AG04449 (cell line): Measurements from ENCODE around the gene SCN1B.

Source experiments
- CTCF ChIA-PET: fragments of 350-600 bp; formaldehyde crosslinking; extraction: SDS; loops from one replicate; lab custom pipeline; 2021; ENCODE audit warnings: antibody characterized with exemption; lab: Yijun Ruan, JAX
- POLR2A ChIA-PET: fragments of 400-600, 350-600 bp; formaldehyde crosslinking; extraction: SDS; loops from one replicate; lab custom pipeline; 2020; ENCODE audit warnings: antibody characterized with exemption, inconsistent platforms; lab: Yijun Ruan, JAX
- DNase-seq: peaks from one replicate; pipeline ENCODE4 v3.0.0-alpha.2; 2010; ENCODE audit warnings: low read depth, low spot score
- H3K4me3 ChIP-seq: 2 replicates; pipeline ENCODE4 v1.5.1; 2011; ENCODE audit warnings: low read depth, mild to moderate bottlenecking, control low read depth, low read length
- CTCF ChIP-seq: IDR thresholded peaks from one replicate; pipeline ENCODE4 v1.5.1; 2011; ENCODE audit warnings: mild to moderate bottlenecking, moderate library complexity, low read length, control low read depth, inconsistent platforms; ENCODE audit not compliant: insufficient read depth; ENCODE audit errors: missing control alignments

Gene SCN1B

GRCh38 chr19:35015954-35016351 is 14.3 kb upstream of the SCN1B start:
- ChIA-PET CTCF (interaction anchor here (1.7 to 3.1 kb wide), 2 partner anchors 12 to 44 kb away, joined by 4 to 20 read pairs; no protein-coding TSS in a partner anchor), POLR2A (no interaction called here)
- TF ChIP-seq CTCF: no peak
- no peak overlapping the region for H3K4me3 ChIP-seq
- DNase-seq: no peak

GRCh38 chr19:35017507-35017906 is 12.8 kb upstream of the SCN1B start:
- no peak overlapping the region for H3K4me3 ChIP-seq
- CTCF ChIA-PET: interaction anchor here (1.2 to 3.1 kb wide), 4 partner anchors 8 to 55 kb away, joined by 3 to 20 read pairs (median 6); no protein-coding TSS in a partner anchor
- no peak for TF ChIP-seq CTCF
- DNase-seq: no peak
- POLR2A ChIA-PET: interaction anchor here (1.2 kb wide), 1 partner anchor 9 kb away, joined by 3 read pairs; no protein-coding TSS in a partner anchor

GRCh38 chr19:35018379-35018778 is 11.9 kb upstream of the SCN1B start:
- DNase-seq: no peak
- CTCF ChIA-PET: interaction anchor here (1.4 to 3.1 kb wide), 3 partner anchors 26 to 56 kb away, joined by 3 to 20 read pairs (median 9); no protein-coding TSS in a partner anchor
- POLR2A ChIA-PET: no interaction called here
- TF ChIP-seq CTCF: no peak
- no peak overlapping the region for H3K4me3 ChIP-seq

GRCh38 chr19:35019144-35019543 is 11.1 kb upstream of the SCN1B start:
- H3K4me3 ChIP-seq: no peak overlapping the region
- no peak for TF ChIP-seq CTCF
- CTCF ChIA-PET: interaction anchor here (2.6 kb wide), 1 partner anchor 25 kb away, joined by 9 read pairs; no protein-coding TSS in a partner anchor
- DNase-seq: no peak
- POLR2A ChIA-PET: no interaction called here

- ChIA-PET CTCF (interaction anchor here (0.7 to 2.6 kb wide), 5 partner anchors 9 to 48 kb away, joined by 3 to 9 read pairs (median 3); no protein-coding TSS in a partner anchor), POLR2A (interaction anchor here (1.0 kb wide), 1 partner anchor 9 kb away, joined by 3 read pairs; the partner anchor contains the start of gene SCN1B)
- no peak for TF ChIP-seq CTCF
- no peak overlapping the region for H3K4me3 ChIP-seq
- DNase-seq: no peak
Observed at GRCh38 chr19:35021016-35021415, 9.3 kb upstream of the SCN1B start.

- DNase-seq: no peak
- no peak overlapping the region for H3K4me3 ChIP-seq
- CTCF ChIA-PET: interaction anchor here (0.7 to 2.6 kb wide), 6 partner anchors 9 to 69 kb away, joined by 3 to 9 read pairs (median 3); no protein-coding TSS in a partner anchor
- POLR2A ChIA-PET: interaction anchor here (1.0 kb wide), 1 partner anchor 9 kb away, joined by 3 read pairs; the partner anchor contains the start of gene SCN1B
- no peak for TF ChIP-seq CTCF
Observed at GRCh38 chr19:35021596-35021995, 8.7 kb upstream of the SCN1B start.
